ENCODE measurements around the gene MGAT4A.

DNA sequence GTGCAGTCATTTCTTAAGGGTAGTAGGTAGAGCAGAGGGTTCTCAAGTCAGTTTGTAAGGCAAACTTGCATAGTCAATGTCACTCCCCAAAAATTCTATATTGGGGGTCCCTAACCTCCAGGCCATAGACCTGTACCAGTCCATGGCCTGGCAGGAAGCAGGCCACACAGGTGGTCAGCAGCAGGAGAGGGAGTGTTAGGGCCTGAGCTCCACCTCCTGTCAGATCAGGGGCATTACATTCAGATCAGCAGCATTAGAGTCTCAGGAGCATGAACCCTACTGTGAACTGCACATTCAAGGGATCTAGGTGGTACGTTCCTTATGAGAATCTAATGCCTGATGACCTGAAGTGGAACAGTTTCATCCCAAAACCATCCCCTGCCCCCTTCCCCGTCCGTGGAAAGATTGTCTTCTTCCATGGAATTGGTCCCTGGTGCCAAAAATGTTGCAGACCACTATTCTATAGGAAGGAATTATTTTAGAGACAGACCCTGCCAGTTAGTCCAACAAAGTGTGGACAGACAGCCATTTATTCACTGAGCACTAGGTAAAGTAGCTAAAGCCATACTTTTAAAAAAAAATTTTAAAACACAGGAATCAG is 129.3 kb downstream of the MGAT4A start:
- TF ChIP-seq, protein P1, sequence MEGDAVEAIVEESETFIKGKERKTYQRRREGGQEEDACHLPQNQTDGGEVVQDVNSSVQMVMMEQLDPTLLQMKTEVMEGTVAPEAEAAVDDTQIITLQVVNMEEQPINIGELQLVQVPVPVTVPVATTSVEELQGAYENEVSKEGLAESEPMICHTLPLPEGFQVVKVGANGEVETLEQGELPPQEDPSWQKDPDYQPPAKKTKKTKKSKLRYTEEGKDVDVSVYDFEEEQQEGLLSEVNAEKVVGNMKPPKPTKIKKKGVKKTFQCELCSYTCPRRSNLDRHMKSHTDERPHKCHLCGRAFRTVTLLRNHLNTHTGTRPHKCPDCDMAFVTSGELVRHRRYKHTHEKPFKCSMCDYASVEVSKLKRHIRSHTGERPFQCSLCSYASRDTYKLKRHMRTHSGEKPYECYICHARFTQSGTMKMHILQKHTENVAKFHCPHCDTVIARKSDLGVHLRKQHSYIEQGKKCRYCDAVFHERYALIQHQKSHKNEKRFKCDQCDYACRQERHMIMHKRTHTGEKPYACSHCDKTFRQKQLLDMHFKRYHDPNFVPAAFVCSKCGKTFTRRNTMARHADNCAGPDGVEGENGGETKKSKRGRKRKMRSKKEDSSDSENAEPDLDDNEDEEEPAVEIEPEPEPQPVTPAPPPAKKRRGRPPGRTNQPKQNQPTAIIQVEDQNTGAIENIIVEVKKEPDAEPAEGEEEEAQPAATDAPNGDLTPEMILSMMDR (IDR thresholded peaks at IDR 0.05), result peak in 1 of 2 donors; percentile 35
- TF ChIP-seq POLR2A (IDR thresholded peaks at IDR 0.05), result no peak
- no peak for TF ChIP-seq EP300 (IDR thresholded peaks at IDR 0.05)

Data from suprapubic skin (tissue), 3 donors.